ENCODE results near the gene LHX3.

Gene LHX3

GRCh38 chr9:136156209-136157120 is 48.5 kb downstream of the LHX3 start:
- DNase-seq (ENCODE audit: low spot score): no peak
- Histone ChIP-seq H3K9me3 (replicated peaks in 1 of 2; ENCODE audit: control insufficient read depth in 2 of 2, insufficient read depth in 1 of 2, low read depth in 1 of 2, low read length in 2 of 2) (no peaks in the 10 kb centered on the region), H4K8ac (ENCODE audit: low read depth, low read length) (no peak overlapping the region), H3K14ac (ENCODE audit: low read length) (no peak overlapping the region), H3K36me3 (replicated peaks in 1 of 2; ENCODE audit: control insufficient read depth in 2 of 2, insufficient read depth in 2 of 2, low read length in 2 of 2) (no peaks in the 10 kb centered on the region), H2AK5ac (ENCODE audit: low read depth, low read length) (no peak overlapping the region), H3K27ac (replicated peaks; ENCODE audit: low read length) (no peak overlapping the region), H3K79me1 (ENCODE audit: low read depth, low read length) (peaks cover 5% of the 10 kb centered on the region), H3K4me3 (ENCODE audit: low read length in 2 of 2) (no peak overlapping the region), H2AFZ (ENCODE audit: low read length) (no peak overlapping the region), H4K91ac (ENCODE audit: low read depth, low read length, poor library complexity) (no peak overlapping the region), H2BK5ac (ENCODE audit: low read length) (no peak overlapping the region), H2BK15ac (ENCODE audit: low read length) (no peak overlapping the region), H3K18ac (ENCODE audit: low read length) (peak overlapping the region; percentile 53), H3K9ac (ENCODE audit: low read depth, low read length, poor library complexity) (no peak overlapping the region), H2BK120ac (ENCODE audit: low read depth, low read length) (no peak overlapping the region), H3K4me2 (ENCODE audit: insufficient read depth, low read length, poor library complexity, severe bottlenecking) (no peak overlapping the region), H3K4ac (ENCODE audit: low read length) (no peak overlapping the region), H3K27me3 (ENCODE audit: control insufficient read depth in 3 of 3, insufficient read depth in 3 of 3, low read depth in 1 of 3, low read length in 3 of 3) (peaks cover 0 to 83% (median under 1%) of the 10 kb centered on the region in 3 experiments), H2BK12ac (ENCODE audit: low read length) (no peak overlapping the region), H3K23ac (ENCODE audit: low read depth, low read length, poor library complexity) (no peak overlapping the region), H3K4me1 (ENCODE audit: control insufficient read depth in 2 of 2, insufficient read depth in 1 of 2, low read depth in 1 of 2, low read length in 2 of 2) (peaks cover 8 to 16% of the 10 kb centered on the region in 2 donors)
- WGBS, 2 donors (ENCODE audit: extremely low coverage in 2 of 2, insufficient read length in 2 of 2, insufficient replicate concordance in 1 of 2): no CpG with 5 or more reads among the region's 42 CpGs

- H3K79me1 ChIP-seq (ENCODE audit: low read depth, low read length): peaks cover 5% of the 10 kb centered on the region
- H2BK5ac ChIP-seq (ENCODE audit: low read length): no peak overlapping the region
- H3K4ac ChIP-seq (ENCODE audit: low read length): no peak overlapping the region
- no peak for DNase-seq (ENCODE audit: low spot score)
- H3K9ac ChIP-seq (ENCODE audit: low read depth, low read length, poor library complexity): no peak overlapping the region
- H3K27me3 ChIP-seq (ENCODE audit: control insufficient read depth in 3 of 3, insufficient read depth in 3 of 3, low read depth in 1 of 3, low read length in 3 of 3): peaks cover 0 to 82% (median 6%) of the 10 kb centered on the region in 3 experiments
- no CpG with 5 or more reads among the region's 17 CpGs for WGBS, 2 donors (ENCODE audit: extremely low coverage in 2 of 2, insufficient read length in 2 of 2, insufficient replicate concordance in 1 of 2)
- no peak overlapping the region for H2BK12ac ChIP-seq (ENCODE audit: low read length)
- no peak overlapping the region for H3K18ac ChIP-seq (ENCODE audit: low read length)
- peak overlapping the region in 1 of 2 donors; percentile 29 for H3K4me3 ChIP-seq (ENCODE audit: low read length in 2 of 2)
- no peaks in the 10 kb centered on the region for H3K36me3 ChIP-seq (replicated peaks in 1 of 2; ENCODE audit: control insufficient read depth in 2 of 2, insufficient read depth in 2 of 2, low read length in 2 of 2)
- H2AK5ac ChIP-seq (ENCODE audit: low read depth, low read length): peak overlapping the region; percentile 60
- no peak overlapping the region for H2AFZ ChIP-seq (ENCODE audit: low read length)
- no peak overlapping the region for H4K8ac ChIP-seq (ENCODE audit: low read depth, low read length)
- H3K9me3 ChIP-seq (replicated peaks in 1 of 2; ENCODE audit: control insufficient read depth in 2 of 2, insufficient read depth in 1 of 2, low read depth in 1 of 2, low read length in 2 of 2): no peaks in the 10 kb centered on the region
- no peak overlapping the region for H4K91ac ChIP-seq (ENCODE audit: low read depth, low read length, poor library complexity)
- H3K4me2 ChIP-seq (ENCODE audit: insufficient read depth, low read length, poor library complexity, severe bottlenecking): no peak overlapping the region
- peaks cover 12 to 14% of the 10 kb centered on the region in 2 donors for H3K4me1 ChIP-seq (ENCODE audit: control insufficient read depth in 2 of 2, insufficient read depth in 1 of 2, low read depth in 1 of 2, low read length in 2 of 2)
- no peak overlapping the region for H2BK120ac ChIP-seq (ENCODE audit: low read depth, low read length)
- no peak overlapping the region for H3K27ac ChIP-seq (replicated peaks; ENCODE audit: low read length)
- no peak overlapping the region for H3K23ac ChIP-seq (ENCODE audit: low read depth, low read length, poor library complexity)
- peak overlapping the region; percentile 57 for H3K14ac ChIP-seq (ENCODE audit: low read length)
- H2BK15ac ChIP-seq (ENCODE audit: low read length): peak overlapping the region; percentile 30
Observed at GRCh38 chr9:136155576-136155975, 49.4 kb downstream of the LHX3 start.

DNA sequence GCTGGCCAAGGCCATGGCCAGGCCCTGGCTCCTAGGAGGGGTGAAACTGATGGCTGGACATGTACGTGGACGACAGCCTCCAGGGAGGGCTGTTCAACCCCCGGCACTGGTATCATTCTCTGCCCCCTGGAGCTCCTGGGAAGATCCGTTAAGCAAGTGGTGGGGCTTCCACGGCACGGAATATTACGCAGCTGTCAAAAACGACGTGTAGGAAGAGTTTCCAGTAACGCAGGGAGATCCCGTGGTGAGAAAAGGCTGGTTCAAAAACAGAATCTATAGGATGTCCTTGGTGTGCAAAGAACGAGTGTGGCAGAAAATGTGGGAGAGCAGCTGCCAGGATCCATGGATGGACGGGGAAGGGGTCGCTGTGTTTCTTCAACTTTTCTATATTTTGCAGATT is 50.0 kb downstream of the LHX3 start:
- Histone ChIP-seq H3K36me3 (replicated peaks in 1 of 2; ENCODE audit: control insufficient read depth in 2 of 2, insufficient read depth in 2 of 2, low read length in 2 of 2) (no peaks in the 10 kb centered on the region), H4K91ac (ENCODE audit: low read depth, low read length, poor library complexity) (no peak overlapping the region), H3K4me1 (ENCODE audit: control insufficient read depth in 2 of 2, insufficient read depth in 1 of 2, low read depth in 1 of 2, low read length in 2 of 2) (peaks cover 8 to 10% of the 10 kb centered on the region in 2 donors), H2BK120ac (ENCODE audit: low read depth, low read length) (no peak overlapping the region), H3K4me2 (ENCODE audit: insufficient read depth, low read length, poor library complexity, severe bottlenecking) (no peak overlapping the region), H2AK5ac (ENCODE audit: low read depth, low read length) (no peak overlapping the region), H2BK12ac (ENCODE audit: low read length) (no peak overlapping the region), H3K27ac (replicated peaks; ENCODE audit: low read length) (no peak overlapping the region), H3K4me3 (ENCODE audit: low read length in 2 of 2) (no peak overlapping the region), H3K9ac (ENCODE audit: low read depth, low read length, poor library complexity) (no peak overlapping the region), H2AFZ (ENCODE audit: low read length) (no peak overlapping the region), H2BK15ac (ENCODE audit: low read length) (peak overlapping the region; percentile 5), H3K14ac (ENCODE audit: low read length) (no peak overlapping the region), H3K18ac (ENCODE audit: low read length) (peak overlapping the region; percentile 15), H3K27me3 (ENCODE audit: control insufficient read depth in 3 of 3, insufficient read depth in 3 of 3, low read depth in 1 of 3, low read length in 3 of 3) (peaks cover 0 to 75% (median 8%) of the 10 kb centered on the region in 3 experiments), H4K8ac (ENCODE audit: low read depth, low read length) (no peak overlapping the region), H3K9me3 (replicated peaks in 1 of 2; ENCODE audit: control insufficient read depth in 2 of 2, insufficient read depth in 1 of 2, low read depth in 1 of 2, low read length in 2 of 2) (no peaks in the 10 kb centered on the region), H2BK5ac (ENCODE audit: low read length) (no peak overlapping the region), H3K4ac (ENCODE audit: low read length) (no peak overlapping the region), H3K23ac (ENCODE audit: low read depth, low read length, poor library complexity) (no peak overlapping the region), H3K79me1 (ENCODE audit: low read depth, low read length) (peaks cover 2% of the 10 kb centered on the region)
- no peak for DNase-seq (ENCODE audit: low spot score)
- no CpG with 5 or more reads among the region's 14 CpGs for WGBS, 2 donors (ENCODE audit: extremely low coverage in 2 of 2, insufficient read length in 2 of 2, insufficient replicate concordance in 1 of 2)

- Histone ChIP-seq H2AFZ (ENCODE audit: low read length) (no peak overlapping the region), H3K14ac (ENCODE audit: low read length) (no peak overlapping the region), H3K4me1 (ENCODE audit: control insufficient read depth in 2 of 2, insufficient read depth in 1 of 2, low read depth in 1 of 2, low read length in 2 of 2) (peaks cover 10 to 15% of the 10 kb centered on the region in 2 donors), H2BK120ac (ENCODE audit: low read depth, low read length) (peak overlapping the region; percentile 83), H3K4me3 (ENCODE audit: low read length in 2 of 2) (no peak overlapping the region), H3K27me3 (ENCODE audit: control insufficient read depth in 3 of 3, insufficient read depth in 3 of 3, low read depth in 1 of 3, low read length in 3 of 3) (peaks cover 0 to 74% (median 12%) of the 10 kb centered on the region in 3 experiments), H3K9ac (ENCODE audit: low read depth, low read length, poor library complexity) (peak overlapping the region; percentile 38), H3K4ac (ENCODE audit: low read length) (no peak overlapping the region), H2AK5ac (ENCODE audit: low read depth, low read length) (peak overlapping the region; percentile 61), H2BK15ac (ENCODE audit: low read length) (peak overlapping the region; percentile 22), H3K4me2 (ENCODE audit: insufficient read depth, low read length, poor library complexity, severe bottlenecking) (no peak overlapping the region), H3K27ac (replicated peaks; ENCODE audit: low read length) (no peak overlapping the region), H3K79me1 (ENCODE audit: low read depth, low read length) (peaks cover 2% of the 10 kb centered on the region), H3K18ac (ENCODE audit: low read length) (peak overlapping the region; percentile 53), H2BK5ac (ENCODE audit: low read length) (no peak overlapping the region), H4K8ac (ENCODE audit: low read depth, low read length) (no peak overlapping the region), H3K23ac (ENCODE audit: low read depth, low read length, poor library complexity) (peak overlapping the region; percentile 83), H4K91ac (ENCODE audit: low read depth, low read length, poor library complexity) (no peak overlapping the region), H3K36me3 (replicated peaks in 1 of 2; ENCODE audit: control insufficient read depth in 2 of 2, insufficient read depth in 2 of 2, low read length in 2 of 2) (no peaks in the 10 kb centered on the region), H2BK12ac (ENCODE audit: low read length) (no peak overlapping the region), H3K9me3 (replicated peaks in 1 of 2; ENCODE audit: control insufficient read depth in 2 of 2, insufficient read depth in 1 of 2, low read depth in 1 of 2, low read length in 2 of 2) (no peaks in the 10 kb centered on the region)
- no peak for DNase-seq (ENCODE audit: low spot score)
- no CpG with 5 or more reads among the region's 24 CpGs for WGBS, 2 donors (ENCODE audit: extremely low coverage in 2 of 2, insufficient read length in 2 of 2, insufficient replicate concordance in 1 of 2)
Observed at GRCh38 chr9:136153381-136154065, 51.4 kb downstream of the LHX3 start.
